Measurements from ENCODE around the gene DPEP1.

The DPEP1 gene

GRCh38 chr16:89613231-89613953 lies at the start of gene DPEP1:
DPEP1 (plus strand) TSS chr16:89613642; CDS start chr16:89630411, 16,769 bp downstream.
- H3K79me2 ChIP-seq (ENCODE audit: control insufficient read depth, low read length), result no peaks in the 10 kb centered on the region
- no peaks in the 10 kb centered on the region for H3K9me2 ChIP-seq (replicated peaks; ENCODE audit: control insufficient read depth, low read length)
- H3K27me3 ChIP-seq (ENCODE audit: control insufficient read depth, low read length), result no peaks in the 10 kb centered on the region
- peaks cover 12% of the 10 kb centered on the region for H3K4me1 ChIP-seq (ENCODE audit: control insufficient read depth, low read length)
- peaks cover 5% of the 10 kb centered on the region; the same call in 1 of the 2 replicates for H3F3A ChIP-seq (ENCODE audit: control insufficient read depth, insufficient read depth)
- no peak within 1 kb of the TSS for H3K27ac ChIP-seq (ENCODE audit: low read depth, low read length)
- H3K4me2 ChIP-seq (ENCODE audit: low read length), result no peak within 1 kb of the TSS
- no peak within 1 kb of the TSS for H3K4me3 ChIP-seq (ENCODE audit: low read length)
- H3K36me3 ChIP-seq (ENCODE audit: control insufficient read depth, low read length), result no peaks in the 10 kb centered on the region
- TF ChIP-seq EZH2phosphoT487 (IDR thresholded peaks at IDR 0.05; ENCODE audit: borderline replicate concordance, low read length) (no peak), CTCF (IDR thresholded peaks at IDR 0.05; ENCODE audit: low read depth, low read length, poor library complexity, severe bottlenecking) (no peak)
- no peaks in the 10 kb centered on the region for H3K9me3 ChIP-seq (ENCODE audit: control insufficient read depth, insufficient read depth, low read length)
- 0 out of 2 replicates have a peak, but pooled peaks cover 5% of the 10 kb centered on the region for H4K20me1 ChIP-seq (ENCODE audit: control insufficient read depth, insufficient read depth, low read depth, low read length)

- Histone ChIP-seq H4K20me1 (ENCODE audit: control insufficient read depth, insufficient read depth, low read depth, low read length) (peaks cover 37% of the 10 kb centered on the region), H3K4me1 (ENCODE audit: control insufficient read depth, low read length) (peaks cover 47% of the 10 kb centered on the region), H3K9me3 (ENCODE audit: control insufficient read depth, insufficient read depth, low read length) (no peaks in the 10 kb centered on the region), H3K9me2 (replicated peaks; ENCODE audit: control insufficient read depth, low read length) (no peaks in the 10 kb centered on the region), H3K36me3 (ENCODE audit: control insufficient read depth, low read length) (peaks cover 62% of the 10 kb centered on the region), H3K4me2 (ENCODE audit: low read length) (peak overlapping the region; percentile 85), H3K79me2 (ENCODE audit: control insufficient read depth, low read length) (peaks cover 42% of the 10 kb centered on the region), H3K27ac (ENCODE audit: low read depth, low read length) (peak overlapping the region; percentile 17), H3K27me3 (ENCODE audit: control insufficient read depth, low read length) (no peaks in the 10 kb centered on the region), H3F3A (ENCODE audit: control insufficient read depth, insufficient read depth) (peaks cover 66% of the 10 kb centered on the region), H3K4me3 (ENCODE audit: low read length) (peak overlapping the region; percentile 97)
- TF ChIP-seq CTCF (IDR thresholded peaks at IDR 0.05; ENCODE audit: low read depth, low read length, poor library complexity, severe bottlenecking), result no peak
- no peak for TF ChIP-seq EZH2phosphoT487 (IDR thresholded peaks at IDR 0.05; ENCODE audit: borderline replicate concordance, low read length)
Observed at GRCh38 chr16:89564476-89565255, 48.8 kb upstream of the DPEP1 start.

GRCh38 chr16:89565256-89565505 lies 48.3 kb upstream of the DPEP1 start:
- H3K36me3 ChIP-seq (ENCODE audit: control insufficient read depth, low read length), result peaks cover 60% of the 10 kb centered on the region
- H4K20me1 ChIP-seq (ENCODE audit: control insufficient read depth, insufficient read depth, low read depth, low read length), result peaks cover 37% of the 10 kb centered on the region
- H3K27me3 ChIP-seq (ENCODE audit: control insufficient read depth, low read length), result no peaks in the 10 kb centered on the region
- no peaks in the 10 kb centered on the region for H3K9me3 ChIP-seq (ENCODE audit: control insufficient read depth, insufficient read depth, low read length)
- H3F3A ChIP-seq (ENCODE audit: control insufficient read depth, insufficient read depth), result peaks cover 66% of the 10 kb centered on the region
- H3K4me2 ChIP-seq (ENCODE audit: low read length), result peak overlapping the region; percentile 85
- TF ChIP-seq EZH2phosphoT487 (IDR thresholded peaks at IDR 0.05; ENCODE audit: borderline replicate concordance, low read length), result no peak
- no peak for TF ChIP-seq CTCF (IDR thresholded peaks at IDR 0.05; ENCODE audit: low read depth, low read length, poor library complexity, severe bottlenecking)
- peaks cover 37% of the 10 kb centered on the region for H3K79me2 ChIP-seq (ENCODE audit: control insufficient read depth, low read length)
- no peaks in the 10 kb centered on the region for H3K9me2 ChIP-seq (replicated peaks; ENCODE audit: control insufficient read depth, low read length)
- peak overlapping the region; percentile 17 for H3K27ac ChIP-seq (ENCODE audit: low read depth, low read length)
- peaks cover 46% of the 10 kb centered on the region for H3K4me1 ChIP-seq (ENCODE audit: control insufficient read depth, low read length)
- H3K4me3 ChIP-seq (ENCODE audit: low read length), result peak overlapping the region; percentile 97

All from DOHH2 (cell line).